HG02763 (cell line): Measurements from ENCODE around the gene NRG3.

ENCODE experiments used
- ATAC-seq: cut with Tn5 transposase; IDR thresholded peaks from one replicate; pipeline ENCODE4 v1.9.1; 2021; ENCODE audit warnings: mild to moderate bottlenecking, moderate library complexity; ENCODE audit not compliant: unreplicated experiment

The NRG3 gene

DNA sequence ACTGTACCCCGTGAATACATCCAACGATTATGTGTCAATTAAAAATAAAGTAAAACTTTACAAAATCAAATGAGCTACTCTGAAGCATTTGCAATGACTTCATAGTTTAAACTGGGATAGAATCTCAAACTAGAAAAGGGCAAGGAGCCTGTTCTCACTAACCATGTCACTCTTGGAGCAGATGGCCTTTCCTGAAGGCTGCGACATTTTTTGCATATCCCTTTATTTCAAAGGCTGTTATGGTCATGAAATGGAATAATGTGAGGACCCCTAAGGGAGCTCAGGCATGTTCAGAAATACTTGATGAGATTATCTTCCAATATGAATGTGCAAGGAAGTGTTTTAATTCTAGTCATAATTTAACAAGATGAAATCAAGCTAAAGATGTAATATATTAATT lies 679.4 kb downstream of the NRG3 start:
- ATAC-seq = no peak

GRCh38 chr10:82558014-82558607 lies 683.1 kb downstream of the NRG3 start:
- ATAC-seq = no peak

DNA sequence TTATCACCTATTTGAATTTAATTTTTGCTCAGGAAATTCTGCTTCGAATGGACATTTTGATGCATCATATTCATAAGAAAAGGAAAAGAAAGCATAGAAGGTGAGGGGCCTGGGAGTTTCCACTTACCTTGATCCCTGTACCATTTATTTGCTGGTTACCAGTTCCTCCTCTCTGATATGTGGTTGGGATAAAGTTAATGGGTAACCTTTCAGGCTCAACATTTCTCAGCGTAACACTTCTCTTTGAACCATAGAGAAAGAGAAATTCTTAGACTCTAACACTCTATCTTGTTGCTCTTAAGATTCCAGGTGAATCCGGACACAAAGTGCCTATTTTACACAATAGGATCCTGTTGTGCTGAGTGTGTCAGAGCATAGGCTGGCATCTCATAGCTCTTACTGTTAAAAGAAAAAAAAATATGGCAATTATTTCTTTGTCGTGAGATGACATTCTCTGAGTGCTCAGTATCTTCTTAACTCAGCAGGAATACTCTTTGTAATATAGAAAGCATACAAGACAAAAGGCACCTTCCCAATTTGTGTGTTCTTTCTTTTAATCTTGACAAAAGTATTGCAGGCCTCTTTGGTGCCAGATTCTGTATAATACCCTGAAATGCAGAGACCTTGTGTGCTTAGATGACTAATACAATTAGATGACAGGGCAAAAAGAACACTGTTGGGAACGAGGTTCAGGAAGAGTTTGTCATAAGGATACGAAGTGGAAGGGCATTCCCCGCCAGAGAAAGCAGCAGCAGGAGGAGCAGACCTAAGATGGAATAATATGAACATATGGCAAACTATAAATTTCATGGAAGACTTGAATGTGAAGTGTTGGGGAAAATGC lies 689.6 kb downstream of the NRG3 start:
- no peak for ATAC-seq

- ATAC-seq = no peak
Measured at GRCh38 chr10:82565197-82565575, 690.2 kb downstream of the NRG3 start.

- no peak for ATAC-seq
Measured at GRCh38 chr10:82572744-82573143, 697.8 kb downstream of the NRG3 start.

DNA sequence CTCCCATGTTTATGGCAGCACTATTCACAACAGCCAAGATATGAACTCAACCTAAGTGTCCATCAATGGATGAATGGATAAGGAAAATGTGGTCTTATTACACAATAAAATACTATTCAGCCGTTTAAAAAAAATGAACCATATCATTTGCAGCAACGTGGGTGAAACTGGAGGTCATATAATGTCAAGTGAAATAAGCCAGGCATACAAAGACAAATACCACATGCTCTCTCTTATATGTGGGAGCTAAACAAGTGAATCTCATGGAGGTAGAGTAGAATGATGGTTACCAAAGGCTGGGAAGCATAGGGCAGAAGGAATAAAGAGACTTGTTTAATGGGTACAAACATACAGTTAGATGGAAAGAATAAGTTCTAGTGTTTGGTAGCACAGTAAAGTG lies 699.1 kb downstream of the NRG3 start:
- no peak for ATAC-seq

- ATAC-seq = no peak
Measured at GRCh38 chr10:82575318-82575717, 700.3 kb downstream of the NRG3 start.

DNA sequence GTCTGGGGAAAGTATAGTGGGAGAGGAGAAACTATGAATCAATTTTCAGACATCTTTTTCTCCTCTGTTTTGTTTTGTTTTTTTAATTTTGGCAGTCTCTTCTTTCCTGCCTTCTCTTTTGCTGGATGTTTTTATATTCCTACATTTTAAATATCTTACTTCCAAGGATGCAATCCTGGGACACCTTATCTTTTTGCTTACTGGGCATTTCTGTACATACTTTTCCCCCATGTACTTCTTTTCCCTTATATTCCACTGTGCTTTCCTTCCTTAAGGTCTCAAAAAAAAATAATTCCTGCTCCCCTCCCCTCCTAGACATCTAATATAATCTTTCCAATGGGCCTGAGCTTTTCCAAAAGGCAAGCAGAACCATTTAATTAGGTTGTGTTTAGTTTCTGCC lies 701.1 kb downstream of the NRG3 start:
- no peak for ATAC-seq

- ATAC-seq = no peak
Measured at GRCh38 chr10:82581940-82582339, 706.9 kb downstream of the NRG3 start.

- no peak for ATAC-seq
Measured at GRCh38 chr10:82591421-82591820, 716.4 kb downstream of the NRG3 start.

- no peak for ATAC-seq
Measured at GRCh38 chr10:82597840-82598239, 722.8 kb downstream of the NRG3 start.

GRCh38 chr10:82609845-82610244 lies 734.9 kb downstream of the NRG3 start:
- ATAC-seq = no peak

- ATAC-seq = no peak
Measured at GRCh38 chr10:82618007-82618406, 743.0 kb downstream of the NRG3 start.

DNA sequence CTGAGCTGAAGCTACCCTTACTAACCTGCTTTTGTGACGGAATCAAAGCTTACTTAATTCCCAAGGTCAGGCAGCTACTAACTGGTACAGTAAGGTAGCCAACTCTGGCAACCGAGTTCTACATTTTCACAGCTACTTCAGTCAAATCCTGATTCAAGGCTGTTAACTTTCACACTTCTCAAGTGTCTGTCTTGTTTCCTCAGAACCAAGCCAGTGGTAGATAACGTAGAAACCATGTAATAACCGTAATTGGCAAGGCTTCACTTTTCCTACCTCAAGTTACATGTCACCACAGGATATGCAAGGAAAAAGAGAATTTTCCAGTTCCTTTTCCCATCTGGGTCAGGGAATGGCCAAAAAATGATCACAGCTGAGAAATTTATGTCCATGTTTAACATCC lies 746.7 kb downstream of the NRG3 start:
- no peak for ATAC-seq

DNA sequence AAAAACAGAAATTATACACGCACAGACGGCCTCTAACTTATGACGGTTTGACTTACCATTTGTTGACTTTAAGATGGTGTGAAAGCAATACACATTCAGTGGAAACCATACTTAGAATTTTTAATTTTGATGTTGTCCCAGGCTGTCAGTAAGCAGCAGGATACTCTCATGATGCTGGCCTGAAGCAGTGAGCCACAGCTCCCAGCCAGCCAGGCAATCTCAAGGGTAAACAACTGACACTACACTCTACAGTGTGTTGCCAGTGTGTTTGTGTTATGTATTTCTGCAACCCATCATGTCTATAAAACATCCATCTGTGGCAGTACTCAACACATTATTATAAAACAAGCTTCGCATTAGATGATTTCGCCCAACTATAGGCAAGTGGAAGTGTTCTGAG lies 747.5 kb downstream of the NRG3 start:
- ATAC-seq = no peak

DNA sequence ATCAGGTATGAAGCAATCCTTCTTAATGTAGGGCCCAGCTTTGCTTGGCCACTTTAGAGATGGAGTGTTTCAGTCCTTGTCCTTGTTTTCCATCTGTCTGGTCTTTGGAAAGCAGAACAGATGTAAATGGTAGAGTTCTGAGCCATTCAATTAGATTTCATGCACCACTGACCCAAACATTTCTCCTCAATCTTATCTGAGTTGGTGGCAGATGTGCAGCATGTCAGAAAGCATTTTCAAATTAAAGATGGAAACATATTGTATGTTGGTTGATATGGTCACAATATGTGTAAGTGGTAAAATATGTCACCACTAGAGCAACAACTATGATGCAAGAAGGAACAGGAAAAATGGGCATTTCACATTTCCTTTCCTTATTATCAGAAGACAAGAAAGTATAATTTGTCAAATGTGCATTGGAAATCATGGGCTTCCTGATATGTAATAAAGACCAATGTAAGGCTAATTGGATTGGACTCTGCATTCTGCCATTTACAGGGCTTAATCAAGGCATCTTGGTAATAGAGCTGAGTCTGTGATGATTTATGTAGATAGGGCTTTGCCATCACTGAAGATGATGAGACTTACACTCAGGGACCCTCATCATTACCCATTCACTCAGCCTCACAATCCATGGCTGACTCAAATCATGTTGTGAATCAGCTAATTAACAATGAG lies 750.7 kb downstream of the NRG3 start:
- no peak for ATAC-seq

- ATAC-seq = no peak
Measured at GRCh38 chr10:82628373-82628772, 753.4 kb downstream of the NRG3 start.

DNA sequence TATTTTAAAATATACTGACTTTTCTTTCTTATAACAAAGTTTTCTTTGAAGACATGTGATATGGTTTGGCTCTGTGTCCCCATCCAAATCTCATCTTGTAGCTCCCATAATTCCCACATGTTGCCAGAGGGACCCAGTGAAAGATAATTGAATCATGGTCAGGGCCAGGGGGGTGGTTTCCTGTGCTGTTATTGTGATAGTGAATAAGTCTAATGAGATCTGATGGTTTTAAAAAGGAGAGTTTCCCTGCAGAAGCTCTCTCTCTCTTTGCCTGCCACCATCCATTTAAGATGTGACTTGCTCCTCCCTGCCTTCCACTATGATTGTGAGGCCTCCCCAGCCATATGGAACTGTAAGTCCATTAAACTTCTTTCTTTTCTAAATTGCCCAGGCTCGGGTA lies 768.1 kb downstream of the NRG3 start:
- ATAC-seq = no peak

DNA sequence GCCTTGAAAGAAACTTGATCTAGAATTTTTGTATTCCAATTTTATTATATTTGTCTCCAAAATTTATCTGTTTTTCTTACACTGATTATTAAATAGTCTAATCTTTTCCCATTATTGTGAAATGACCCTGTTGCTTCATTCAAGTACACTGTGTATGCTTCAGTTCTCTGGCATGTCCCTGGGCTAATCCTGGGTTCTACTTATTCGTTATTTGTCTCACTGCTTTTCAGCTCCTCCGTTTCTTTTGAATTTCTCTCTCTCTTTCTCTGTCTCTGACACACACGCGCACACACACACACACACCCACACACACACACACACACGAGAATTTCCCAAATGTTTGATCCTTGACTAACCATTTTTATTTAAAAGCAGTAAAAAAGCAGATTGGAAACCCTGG lies 768.6 kb downstream of the NRG3 start:
- ATAC-seq = no peak

- ATAC-seq = no peak
Measured at GRCh38 chr10:82645221-82645620, 770.2 kb downstream of the NRG3 start.

GRCh38 chr10:82653244-82654155 lies 778.5 kb downstream of the NRG3 start:
- ATAC-seq = no peak
